Measurements from ENCODE around the gene PTPN14.

Gene PTPN14

DNA sequence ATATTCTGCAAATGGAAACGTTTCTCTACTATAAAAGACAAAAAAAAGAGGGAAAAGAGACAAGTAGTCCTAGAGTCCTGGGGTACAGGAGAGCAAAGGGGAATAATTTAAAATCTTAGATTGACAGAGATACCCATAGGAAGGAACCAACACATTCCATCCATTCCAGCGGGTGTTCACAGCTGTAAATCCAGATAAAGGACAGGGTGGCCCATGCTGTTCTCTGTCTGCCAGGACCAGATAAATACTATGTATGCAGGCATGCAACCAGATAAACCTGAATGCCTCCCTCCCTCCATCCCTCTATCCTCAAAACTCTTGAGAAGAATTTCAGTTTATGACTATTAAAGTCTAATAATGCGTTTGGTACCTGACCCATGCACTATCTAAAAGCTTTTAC lies 131.8 kb downstream of the PTPN14 start:
- peaks cover 39% of the 10 kb centered on the region for H3K4me1 ChIP-seq (ENCODE audit: insufficient read depth, low read length, poor library complexity, severe bottlenecking)

GRCh38 chr1:214418391-214418790 lies 133.0 kb downstream of the PTPN14 start:
- no peak overlapping the region for H3K4me3 ChIP-seq (ENCODE audit: low read length, poor library complexity, severe bottlenecking)
- H4K20me1 ChIP-seq (ENCODE audit: insufficient read depth, low read length, poor library complexity, severe bottlenecking) = no peaks in the 10 kb centered on the region
- H3K4me1 ChIP-seq (ENCODE audit: insufficient read depth, low read length, poor library complexity, severe bottlenecking) = peaks cover 42% of the 10 kb centered on the region
- H3K79me2 ChIP-seq (ENCODE audit: insufficient read depth, low read length) = no peaks in the 10 kb centered on the region
- no peak overlapping the region for H3K9ac ChIP-seq (ENCODE audit: low read depth, low read length, poor library complexity, severe bottlenecking)
- H3F3A ChIP-seq (ENCODE audit: low read depth) = no peaks in the 10 kb centered on the region
- no peaks in the 10 kb centered on the region for H3K27me3 ChIP-seq (ENCODE audit: insufficient read depth, low read length, poor library complexity, severe bottlenecking)
- TF ChIP-seq, protein P1, sequence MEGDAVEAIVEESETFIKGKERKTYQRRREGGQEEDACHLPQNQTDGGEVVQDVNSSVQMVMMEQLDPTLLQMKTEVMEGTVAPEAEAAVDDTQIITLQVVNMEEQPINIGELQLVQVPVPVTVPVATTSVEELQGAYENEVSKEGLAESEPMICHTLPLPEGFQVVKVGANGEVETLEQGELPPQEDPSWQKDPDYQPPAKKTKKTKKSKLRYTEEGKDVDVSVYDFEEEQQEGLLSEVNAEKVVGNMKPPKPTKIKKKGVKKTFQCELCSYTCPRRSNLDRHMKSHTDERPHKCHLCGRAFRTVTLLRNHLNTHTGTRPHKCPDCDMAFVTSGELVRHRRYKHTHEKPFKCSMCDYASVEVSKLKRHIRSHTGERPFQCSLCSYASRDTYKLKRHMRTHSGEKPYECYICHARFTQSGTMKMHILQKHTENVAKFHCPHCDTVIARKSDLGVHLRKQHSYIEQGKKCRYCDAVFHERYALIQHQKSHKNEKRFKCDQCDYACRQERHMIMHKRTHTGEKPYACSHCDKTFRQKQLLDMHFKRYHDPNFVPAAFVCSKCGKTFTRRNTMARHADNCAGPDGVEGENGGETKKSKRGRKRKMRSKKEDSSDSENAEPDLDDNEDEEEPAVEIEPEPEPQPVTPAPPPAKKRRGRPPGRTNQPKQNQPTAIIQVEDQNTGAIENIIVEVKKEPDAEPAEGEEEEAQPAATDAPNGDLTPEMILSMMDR (conservative IDR thresholded peaks at IDR 0.05; ENCODE audit: low read length) = no peak
- TF ChIP-seq EZH2phosphoT487 (IDR thresholded peaks at IDR 0.05; ENCODE audit: borderline replicate concordance) = no peak
- no peaks in the 10 kb centered on the region for H3K9me3 ChIP-seq (ENCODE audit: insufficient read depth, low read depth, low read length)
- H3K36me3 ChIP-seq (ENCODE audit: insufficient read depth, low read length) = no peaks in the 10 kb centered on the region
- H2AFZ ChIP-seq (ENCODE audit: low read length) = no peak overlapping the region
- H3K4me2 ChIP-seq (ENCODE audit: low read depth, low read length, poor library complexity, severe bottlenecking) = peak overlapping the region; percentile 15
- H3K9me2 ChIP-seq (replicated peaks; ENCODE audit: low read depth, low read length) = no peaks in the 10 kb centered on the region

More for the DNA sequence above, 131.8 kb downstream of the PTPN14 start:
- no peak overlapping the region for H3K4me3 ChIP-seq (ENCODE audit: low read length, poor library complexity, severe bottlenecking)
- H3K9me2 ChIP-seq (replicated peaks; ENCODE audit: low read depth, low read length) = no peaks in the 10 kb centered on the region
- H3K9ac ChIP-seq (ENCODE audit: low read depth, low read length, poor library complexity, severe bottlenecking) = no peak overlapping the region
- no peaks in the 10 kb centered on the region for H3F3A ChIP-seq (ENCODE audit: low read depth)
- TF ChIP-seq, protein P1 (conservative IDR thresholded peaks at IDR 0.05; ENCODE audit: low read length) = no peak
- TF ChIP-seq EZH2phosphoT487 (IDR thresholded peaks at IDR 0.05; ENCODE audit: borderline replicate concordance) = no peak
- H3K9me3 ChIP-seq (ENCODE audit: insufficient read depth, low read depth, low read length) = no peaks in the 10 kb centered on the region
- no peaks in the 10 kb centered on the region for H3K79me2 ChIP-seq (ENCODE audit: insufficient read depth, low read length)
- no peaks in the 10 kb centered on the region for H3K36me3 ChIP-seq (ENCODE audit: insufficient read depth, low read length)
- no peaks in the 10 kb centered on the region for H3K27me3 ChIP-seq (ENCODE audit: insufficient read depth, low read length, poor library complexity, severe bottlenecking)
- no peak overlapping the region for H2AFZ ChIP-seq (ENCODE audit: low read length)
- no peaks in the 10 kb centered on the region for H4K20me1 ChIP-seq (ENCODE audit: insufficient read depth, low read length, poor library complexity, severe bottlenecking)
- H3K4me2 ChIP-seq (ENCODE audit: low read depth, low read length, poor library complexity, severe bottlenecking) = no peak overlapping the region

DNA sequence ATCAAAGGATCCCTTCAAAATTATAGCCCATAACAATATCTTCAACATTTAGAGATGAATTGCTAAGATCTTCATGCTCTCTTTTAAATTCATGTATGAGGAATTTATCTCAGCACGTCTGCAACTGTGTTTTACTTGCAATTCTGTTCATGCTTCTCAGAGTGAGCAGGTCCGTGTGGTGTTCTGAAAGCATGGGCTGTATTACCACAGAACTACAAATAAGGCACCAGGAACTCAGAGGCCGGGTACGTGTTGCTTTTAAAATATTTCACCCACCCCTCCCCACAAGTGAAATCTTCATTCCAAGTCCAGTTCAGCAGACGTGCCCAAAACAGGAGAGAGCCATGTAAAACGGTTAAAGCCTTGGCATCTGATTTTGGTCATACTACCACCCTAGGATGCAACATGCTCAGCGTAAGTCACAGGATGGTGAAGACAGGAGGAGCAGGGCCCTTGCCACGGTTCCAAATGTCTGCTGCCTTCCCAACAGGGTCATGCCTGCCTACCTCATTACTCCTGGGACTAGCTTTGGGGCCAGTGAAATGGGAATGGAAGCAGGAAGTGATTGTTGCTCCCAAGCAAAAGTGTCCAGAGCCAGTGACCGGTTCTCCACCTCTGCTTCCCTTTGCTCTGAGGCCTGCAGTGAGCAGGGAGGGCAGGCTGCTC lies 133.7 kb downstream of the PTPN14 start:
- Histone ChIP-seq H3K79me2 (ENCODE audit: insufficient read depth, low read length) (no peaks in the 10 kb centered on the region), H3K9me3 (ENCODE audit: insufficient read depth, low read depth, low read length) (no peaks in the 10 kb centered on the region), H3K27me3 (ENCODE audit: insufficient read depth, low read length, poor library complexity, severe bottlenecking) (no peaks in the 10 kb centered on the region), H2AFZ (ENCODE audit: low read length) (no peak overlapping the region; the same call in 1 of the 2 replicates), H3K9ac (ENCODE audit: low read depth, low read length, poor library complexity, severe bottlenecking) (no peak overlapping the region), H3K4me2 (ENCODE audit: low read depth, low read length, poor library complexity, severe bottlenecking) (peak overlapping the region; percentile 15), H3K36me3 (ENCODE audit: insufficient read depth, low read length) (no peaks in the 10 kb centered on the region), H4K20me1 (ENCODE audit: insufficient read depth, low read length, poor library complexity, severe bottlenecking) (no peaks in the 10 kb centered on the region), H3F3A (ENCODE audit: low read depth) (no peaks in the 10 kb centered on the region), H3K4me3 (ENCODE audit: low read length, poor library complexity, severe bottlenecking) (no peak overlapping the region), H3K9me2 (replicated peaks; ENCODE audit: low read depth, low read length) (no peaks in the 10 kb centered on the region), H3K4me1 (ENCODE audit: insufficient read depth, low read length, poor library complexity, severe bottlenecking) (peaks cover 39% of the 10 kb centered on the region)
- TF ChIP-seq, protein P1 (conservative IDR thresholded peaks at IDR 0.05; ENCODE audit: low read length) = no peak
- no peak for TF ChIP-seq EZH2phosphoT487 (IDR thresholded peaks at IDR 0.05; ENCODE audit: borderline replicate concordance)
